A673 (cell line): ENCODE measurements around the gene RNU6-8. TPM values are rescaled to one million over a fixed set of nuclear protein-coding genes. Genes with fewer than 3 reads are reported as not detected.

Experiments used
- BruUV-seq: library from RNA; stranded (reverse); fragments of 400-500 nt; replicated peaks from 2 replicates; lab custom pipeline; 2021; lab: Mats Ljungman, UMichigan
- CTCF ChIA-PET: fragments of 300-600 bp; sonication (Branson Sonifier 250); formaldehyde crosslinking; loops from one replicate; lab custom pipeline; 2022; ENCODE audit warnings: antibody characterized with exemption; lab: Charles Lee
- POLR2A ChIA-PET: fragments of 300-600 bp; sonication (Branson Sonifier 250); formaldehyde crosslinking; loops from one replicate; lab custom pipeline; 2022; ENCODE audit warnings: antibody characterized with exemption; ENCODE audit not compliant: low non-redundant PET; lab: Charles Lee
- DNase-seq: peaks from one replicate; pipeline ENCODE4 v3.0.0-alpha.2; 2015; ENCODE audit warnings: low spot score
- H3K27ac ChIP-seq: fragments of 200-600 bp; sonication (generic); 2 replicates; pipeline ENCODE4 v1.5.1; 2016; ENCODE audit warnings: mixed run types, low read depth, mild to moderate bottlenecking, mixed read lengths, antibody characterized with exemption, low read length; ENCODE audit not compliant: poor library complexity, severe bottlenecking
- H3K27me3 ChIP-seq: fragments of 200-600 bp; sonication (generic); replicated peaks from 2 replicates; pipeline ENCODE4 v1.6.1; 2017; ENCODE audit warnings: mixed run types, low read depth, mild to moderate bottlenecking, mixed read lengths, antibody characterized with exemption, low read length; ENCODE audit not compliant: insufficient read depth, poor library complexity
- H3K36me3 ChIP-seq: fragments of 200-600 bp; sonication (generic); 2 replicates; pipeline ENCODE4 v1.6.1; 2016; ENCODE audit warnings: mixed run types, mild to moderate bottlenecking, mixed read lengths, antibody characterized with exemption, low read length; ENCODE audit not compliant: insufficient read depth, poor library complexity, severe bottlenecking
- H3K4me1 ChIP-seq: fragments of 200-600 bp; sonication (generic); 2 replicates; pipeline ENCODE4 v1.6.1; 2017; ENCODE audit warnings: mixed run types, mild to moderate bottlenecking, mixed read lengths, antibody characterized with exemption, low read length; ENCODE audit not compliant: insufficient read depth, poor library complexity, severe bottlenecking
- H3K4me3 ChIP-seq: fragments of 200-600 bp; sonication (generic); 2 replicates; pipeline ENCODE4 v1.5.1; 2016; ENCODE audit warnings: low read depth, mixed run types, mild to moderate bottlenecking, mixed read lengths, low read length; ENCODE audit not compliant: poor library complexity, severe bottlenecking
- H3K9me3 ChIP-seq: fragments of 200-600 bp; sonication (generic); 2 replicates; pipeline ENCODE4 v1.6.1; 2016; ENCODE audit warnings: mixed run types, low read depth, mild to moderate bottlenecking, mixed read lengths, antibody characterized with exemption, low read length; ENCODE audit not compliant: poor library complexity, severe bottlenecking
- CTCF ChIP-seq: fragments of 300-800, 200-600 bp; sonication (generic); conservative IDR thresholded peaks from 2 replicates; pipeline ENCODE4 v1.5.1; 2017; ENCODE audit warnings: low read depth, mild to moderate bottlenecking, antibody characterized with exemption, low read length, moderate library complexity, mixed read lengths
- EZH2 ChIP-seq: fragments of 200-600 bp; sonication (generic); IDR thresholded peaks from 2 replicates; pipeline ENCODE4 v1.6.1; 2017; ENCODE audit warnings: borderline replicate concordance, low read depth, mild to moderate bottlenecking, mixed read lengths, antibody characterized with exemption, low read length; ENCODE audit not compliant: poor library complexity, severe bottlenecking
- intact Hi-C: fragments of 100-400 bp; cut with micrococcal nuclease; formaldehyde crosslinking; loops from one replicate; pipeline ENCODE4 v1.10.0; 2022; ENCODE audit not compliant: unreplicated experiment
- total RNA-seq: library from RNA; stranded (reverse); gene quantifications from 2 replicates; pipeline ENCODE4 v1.2.3, GENCODE V29; 2021

The RNU6-8 gene
- total RNA-seq, 1 experiment from 2014 or later = not detected

GRCh38 chr14:32250681-32251080, 47.6 kb upstream of the RNU6-8 start:
- ChIA-PET CTCF (interaction anchor here (0.6 to 1.6 kb wide), 5 partner anchors 177 to 324 kb away, joined by 3 to 7 read pairs (median 4); no protein-coding TSS in a partner anchor), POLR2A (no interaction called here)
- no peak for TF ChIP-seq EZH2
- TF ChIP-seq CTCF = no peak
- DNase-seq = no peak
- H3K36me3 ChIP-seq = no peaks in the 10 kb centered on the region
- no peaks in the 10 kb centered on the region for H3K4me1 ChIP-seq
- no peaks in the 10 kb centered on the region for H3K9me3 ChIP-seq
- intact Hi-C loops = loop anchor here (10.0 kb wide), 2 partner anchors 886 to 1596 kb away; no protein-coding TSS in a partner anchor
- BruUV-seq = no TSS peak
- H3K27ac ChIP-seq = no peak overlapping the region
- no peak overlapping the region for H3K4me3 ChIP-seq
- no peaks in the 10 kb centered on the region for H3K27me3 ChIP-seq

GRCh38 chr14:32249780-32250179, 46.7 kb upstream of the RNU6-8 start:
- Histone ChIP-seq H3K4me1 (no peaks in the 10 kb centered on the region), H3K27ac (no peak overlapping the region), H3K9me3 (no peaks in the 10 kb centered on the region), H3K36me3 (no peaks in the 10 kb centered on the region), H3K27me3 (no peaks in the 10 kb centered on the region), H3K4me3 (no peak overlapping the region)
- POLR2A ChIA-PET = no interaction called here
- TF ChIP-seq CTCF = no peak
- TF ChIP-seq EZH2 = no peak
- BruUV-seq = no TSS peak
- intact Hi-C loops = loop anchor here (10.0 kb wide), 2 partner anchors 885 to 1595 kb away; no protein-coding TSS in a partner anchor
- no peak for DNase-seq
- CTCF ChIA-PET = interaction anchor here (0.6 to 1.6 kb wide), 3 partner anchors 176 to 315 kb away, joined by 3 to 7 read pairs (median 7); no protein-coding TSS in a partner anchor

GRCh38 chr14:32249371-32249770, 46.3 kb upstream of the RNU6-8 start:
- intact Hi-C loops = no loop called here
- Histone ChIP-seq H3K9me3 (no peaks in the 10 kb centered on the region), H3K4me3 (no peak overlapping the region), H3K27ac (no peak overlapping the region), H3K36me3 (no peaks in the 10 kb centered on the region), H3K27me3 (no peaks in the 10 kb centered on the region), H3K4me1 (no peaks in the 10 kb centered on the region)
- no peak for DNase-seq
- ChIA-PET POLR2A (no interaction called here), CTCF (interaction anchor here (1.1 kb wide), 1 partner anchor 314 kb away, joined by 3 read pairs; no protein-coding TSS in a partner anchor)
- no TSS peak for BruUV-seq
- TF ChIP-seq EZH2 = no peak
- TF ChIP-seq CTCF = no peak
